Dermis blood vessel endothelial cell (primary cell): Measurements from ENCODE around the gene VWA5B2. TPM values are rescaled to one million over a fixed set of nuclear protein-coding genes. Genes with fewer than 3 reads are reported as not detected.

Source experiments
- DNase-seq: peaks from one replicate; pipeline ENCODE4 v3.0.0; 2010
- total RNA-seq: library from RNA; depleted of rRNA; stranded (reverse); fragments of >200 nt; gene quantifications from 2 replicates; pipeline ENCODE4 v1.2.3, GENCODE V29; 2014

Gene VWA5B2
- total RNA-seq, 1 donor from 2014 or later: 0.17 TPM

- DNase-seq: no peak
Measured at GRCh38 chr3:184282941-184283340, 53.6 kb downstream of the VWA5B2 start.

- no peak for DNase-seq
Measured at GRCh38 chr3:184283681-184284080, 54.3 kb downstream of the VWA5B2 start.

DNA sequence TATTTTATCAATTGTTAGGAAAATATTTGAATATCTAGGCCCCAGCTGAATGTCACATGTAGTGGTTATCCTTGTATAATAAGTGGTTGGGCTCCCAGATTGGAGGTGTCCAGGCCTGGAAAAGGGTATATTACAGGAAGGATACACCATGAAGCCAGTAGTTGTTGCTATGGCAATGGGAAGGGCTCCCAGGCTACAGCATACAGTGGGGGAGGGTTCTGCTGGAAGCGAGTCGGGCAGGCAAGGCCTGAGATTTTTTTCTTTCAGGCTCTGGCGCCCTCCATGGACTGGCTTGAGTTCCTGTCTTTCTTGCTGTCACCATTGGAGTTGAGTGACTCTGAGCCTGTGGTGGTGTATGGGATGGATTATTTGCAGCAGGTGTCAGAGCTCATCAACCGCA, 55.3 kb downstream of the VWA5B2 start:
- DNase-seq: peak; percentile 91

DNA sequence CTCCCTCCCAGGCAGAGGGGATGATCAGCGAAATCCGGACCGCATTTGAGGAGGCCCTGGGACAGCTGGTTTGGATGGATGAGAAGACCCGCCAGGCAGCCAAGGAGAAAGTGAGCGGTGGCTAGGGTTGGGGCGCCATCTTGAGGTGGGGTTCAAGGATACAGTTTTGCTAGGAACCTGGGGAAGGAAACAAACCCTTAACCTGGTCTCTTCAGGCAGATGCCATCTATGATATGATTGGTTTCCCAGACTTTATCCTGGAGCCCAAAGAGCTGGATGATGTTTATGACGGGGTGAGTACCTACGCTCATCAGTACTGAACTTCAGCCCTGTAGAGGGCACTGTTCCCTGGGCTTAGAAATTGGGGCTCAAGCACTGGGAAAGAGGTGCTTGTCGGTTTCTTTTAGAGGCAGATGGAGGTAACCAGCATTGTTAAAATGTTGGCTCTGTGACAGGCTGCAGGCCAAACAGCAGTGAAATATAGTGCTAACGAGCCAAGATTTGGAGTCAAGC, 60.1 kb downstream of the VWA5B2 start:
- DNase-seq: peak; percentile 72

- no peak for DNase-seq
Measured at GRCh38 chr3:184290331-184290730, 60.9 kb downstream of the VWA5B2 start.

DNA sequence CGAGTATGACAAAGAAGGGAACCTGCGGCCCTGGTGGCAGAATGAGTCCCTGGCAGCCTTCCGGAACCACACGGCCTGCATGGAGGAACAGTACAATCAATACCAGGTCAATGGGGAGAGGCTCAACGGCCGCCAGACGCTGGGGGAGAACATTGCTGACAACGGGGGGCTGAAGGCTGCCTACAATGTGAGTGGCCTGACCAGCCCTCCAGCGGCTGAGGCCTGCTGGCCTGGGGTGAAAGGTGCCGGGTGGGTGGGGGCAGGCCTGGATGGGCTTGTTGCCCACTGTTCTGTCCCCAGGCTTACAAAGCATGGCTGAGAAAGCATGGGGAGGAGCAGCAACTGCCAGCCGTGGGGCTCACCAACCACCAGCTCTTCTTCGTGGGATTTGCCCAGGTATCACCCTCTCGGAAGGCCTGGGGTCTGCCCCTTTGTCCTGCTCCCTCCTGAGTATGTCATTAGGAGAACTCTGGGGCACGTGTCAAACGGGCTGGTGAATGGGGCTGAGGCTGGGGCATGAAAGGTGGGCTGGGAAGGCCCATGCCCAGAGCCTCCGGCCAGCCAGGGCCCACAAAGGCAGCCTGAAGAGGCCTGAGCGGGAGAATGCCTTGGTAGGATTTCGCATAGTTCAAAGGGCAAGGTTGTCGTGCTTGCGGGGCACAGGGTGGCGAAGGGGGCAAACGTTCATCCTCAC, 61.8 kb downstream of the VWA5B2 start:
- DNase-seq: no peak

Other genes starting within 250 kb of the VWA5B2 start
- 13.7 and 19.1 TPM in 2 replicates for gene ABCC5, start 211.7 kb upstream of the VWA5B2 start, total RNA-seq
- gene HTR3D, start 197.8 kb upstream of the VWA5B2 start, total RNA-seq: not detected in 2 replicates
- gene HTR3C, start 176.5 kb upstream of the VWA5B2 start, total RNA-seq: 0.19 TPM in 1 of 2 replicates, not detected in the other
- gene HTR3E, start 132.5 kb upstream of the VWA5B2 start, total RNA-seq: not detected in 2 replicates
- gene EIF2B5, start 94.2 kb upstream of the VWA5B2 start, total RNA-seq: 43.7 and 44.2 TPM in 2 replicates
- 33.5 and 36.9 TPM in 2 replicates for gene DVL3, start 74.2 kb upstream of the VWA5B2 start, total RNA-seq
- 419 and 557 TPM in 2 replicates for gene AP2M1, start 54.7 kb upstream of the VWA5B2 start, total RNA-seq
- 44.5 and 58.4 TPM in 2 replicates for gene ABCF3, start 43.4 kb upstream of the VWA5B2 start, total RNA-seq
- 36.8 and 40.6 TPM in 2 replicates for gene ALG3, start 19.4 kb downstream of the VWA5B2 start, total RNA-seq
- gene EEF1AKMT4, start 20.1 kb downstream of the VWA5B2 start, total RNA-seq: 3.0 and 4.8 TPM in 2 replicates
- not detected in 2 replicates for gene CAMK2N2, start 32.0 kb downstream of the VWA5B2 start, total RNA-seq
- not detected in 2 replicates for gene ECE2, start 46.4 kb downstream of the VWA5B2 start, total RNA-seq
- 411 and 593 TPM in 2 replicates for gene PSMD2, start 69.7 kb downstream of the VWA5B2 start, total RNA-seq
- gene EIF4G1, start 85.0 kb downstream of the VWA5B2 start, total RNA-seq: 217 and 574 TPM in 2 replicates
- gene FAM131A, start 108.0 kb downstream of the VWA5B2 start, total RNA-seq: 32.9 and 50.5 TPM in 2 replicates
- 3.2 and 5.4 TPM in 2 replicates for gene CLCN2, start 132.0 kb downstream of the VWA5B2 start, total RNA-seq
- 91.2 and 135 TPM in 2 replicates for gene POLR2H, start 132.1 kb downstream of the VWA5B2 start, total RNA-seq
- gene THPO, start 148.6 kb downstream of the VWA5B2 start, total RNA-seq: not detected in 2 replicates
- gene CHRD, start 150.5 kb downstream of the VWA5B2 start, total RNA-seq: 0.23 and 0.34 TPM in 2 replicates